Measurements from ENCODE around the gene SLC1A7.

The SLC1A7 gene

GRCh38 chr1:53134042-53134485 is 8.4 kb downstream of the SLC1A7 start:
- DNase-seq (ENCODE audit: low spot score) = no peak

GRCh38 chr1:53133261-53134041 is 9.0 kb downstream of the SLC1A7 start:
- no peak for DNase-seq (ENCODE audit: low spot score)

- DNase-seq (ENCODE audit: low spot score) = no peak
Observed at GRCh38 chr1:53132176-53132575, 10.3 kb downstream of the SLC1A7 start.

- DNase-seq (ENCODE audit: low spot score) = no peak
Observed at GRCh38 chr1:53131590-53131938, 10.9 kb downstream of the SLC1A7 start.

- no peak for DNase-seq (ENCODE audit: low spot score)
Observed at GRCh38 chr1:53130878-53131589, 11.4 kb downstream of the SLC1A7 start.

- DNase-seq (ENCODE audit: low spot score) = no peak
Observed at GRCh38 chr1:53130598-53130877, 11.9 kb downstream of the SLC1A7 start.

- no peak for DNase-seq (ENCODE audit: low spot score)
Observed at GRCh38 chr1:53129891-53130597, 12.4 kb downstream of the SLC1A7 start.

GRCh38 chr1:53128401-53128800 is 14.0 kb downstream of the SLC1A7 start:
- no peak for DNase-seq (ENCODE audit: low spot score)

- peak; percentile 19 for DNase-seq (ENCODE audit: low spot score)
Observed at GRCh38 chr1:53127546-53127945, 14.9 kb downstream of the SLC1A7 start.

- no peak for DNase-seq (ENCODE audit: low spot score)
Observed at GRCh38 chr1:53126495-53126894, 15.9 kb downstream of the SLC1A7 start.

GRCh38 chr1:53125623-53126360 is 16.6 kb downstream of the SLC1A7 start:
- no peak for DNase-seq (ENCODE audit: low spot score)

- no peak for DNase-seq (ENCODE audit: low spot score)
Observed at GRCh38 chr1:53125122-53125521, 17.3 kb downstream of the SLC1A7 start.

GRCh38 chr1:53123453-53124140 is 18.8 kb downstream of the SLC1A7 start:
- DNase-seq (ENCODE audit: low spot score) = no peak

GRCh38 chr1:53122961-53123413 is 19.5 kb downstream of the SLC1A7 start:
- no peak for DNase-seq (ENCODE audit: low spot score)

GRCh38 chr1:53122201-53122885 is 20.1 kb downstream of the SLC1A7 start:
- DNase-seq (ENCODE audit: low spot score) = no peak

GRCh38 chr1:53121319-53122172 is 20.9 kb downstream of the SLC1A7 start:
- no peak for DNase-seq (ENCODE audit: low spot score)

GRCh38 chr1:53120659-53121058 is 21.8 kb downstream of the SLC1A7 start:
- no peak for DNase-seq (ENCODE audit: low spot score)

- no peak for DNase-seq (ENCODE audit: low spot score)
Observed at GRCh38 chr1:53117836-53118235, 24.6 kb downstream of the SLC1A7 start.

- no peak for DNase-seq (ENCODE audit: low spot score)
Observed at GRCh38 chr1:53116933-53117600, 25.4 kb downstream of the SLC1A7 start.

Measured in CD4-positive, alpha-beta T cell treated with Interleukin-15 for 4 hours (primary cell).